A549 treated with AZD9567 at 1 μM for 4 hours (cell line): ENCODE measurements around the gene C1orf21. TPM values are rescaled to one million over a fixed set of nuclear protein-coding genes. Genes with fewer than 3 reads are reported as not detected.

Source experiments
- total RNA-seq: library from RNA; stranded (reverse); fragments of 200-300 nt; extraction: Qiagen RNA extraction; gene quantifications from 5 replicates; pipeline ENCODE4 v1.2.3, GENCODE V29; 2022; ENCODE audit not compliant: insufficient read depth

Gene C1orf21
- 7.4 to 12.4 TPM (median 8.6 TPM) in 5 replicates for total RNA-seq

GRCh38 chr1:184386312-184387068 is at the start of gene C1orf21:
TSS of gene C1orf21 (plus strand) at chr1:184387029. CDS start at chr1:184477510, 90,481 bp downstream.

